GM06990 (cell line): ENCODE measurements around the gene ABHD16A.

Experiments
- DNase-seq: peaks from one replicate; pipeline ENCODE4 v3.0.0-alpha.2; 2011; ENCODE audit not compliant: insufficient read length; ENCODE audit errors: extremely low read depth
- H3K27me3 ChIP-seq: replicated peaks from 2 replicates; pipeline ENCODE4 v1.6.0; 2011; ENCODE audit warnings: low read length; ENCODE audit not compliant: control insufficient read depth, insufficient read depth
- H3K36me3 ChIP-seq: 2 replicates; pipeline ENCODE4 v1.5.1; 2011; ENCODE audit warnings: low read length; ENCODE audit not compliant: control insufficient read depth, insufficient read depth
- H3K4me3 ChIP-seq: replicated peaks from 2 replicates; pipeline ENCODE4 v1.5.1; 2011; ENCODE audit warnings: low read depth, mild to moderate bottlenecking, control low read depth, low read length
- CTCF ChIP-seq: IDR thresholded peaks from 2 replicates; pipeline ENCODE4 v1.5.1; 2011; ENCODE audit warnings: low read length, control low read depth, mild to moderate bottlenecking, inconsistent platforms; ENCODE audit not compliant: insufficient read depth, poor library complexity, severe bottlenecking

Gene ABHD16A

GRCh38 chr6:31718265-31718664, 15.1 kb upstream of the ABHD16A start:
- DNase-seq: no peak
- H3K4me3 ChIP-seq: no peak overlapping the region
- H3K36me3 ChIP-seq: no peaks in the 10 kb centered on the region
- H3K27me3 ChIP-seq: no peaks in the 10 kb centered on the region; the same call in 1 of the 2 replicates
- TF ChIP-seq CTCF: no peak

- no peak overlapping the region for H3K4me3 ChIP-seq
Observed at GRCh38 chr6:31717499-31718222, 14.5 kb upstream of the ABHD16A start.

GRCh38 chr6:31715022-31715958, 12.2 kb upstream of the ABHD16A start, which contains the start of gene LY6G6D:
Gene LY6G6D (plus strand): TSS chr6:31715348. CDS start chr6:31715356, 8 bp downstream.
- DNase-seq: no peak
- no peaks in the 10 kb centered on the region for H3K36me3 ChIP-seq
- H3K27me3 ChIP-seq: no peaks in the 10 kb centered on the region; the same call in 1 of the 2 replicates
- no peak within 1 kb of the TSS for H3K4me3 ChIP-seq
- TF ChIP-seq CTCF: no peak

More at GRCh38 chr6:31717499-31718222, 14.5 kb upstream of the ABHD16A start:
- TF ChIP-seq CTCF: no peak
- H3K36me3 ChIP-seq: no peaks in the 10 kb centered on the region
- H3K27me3 ChIP-seq: no peaks in the 10 kb centered on the region; the same call in 1 of the 2 replicates
- no peak for DNase-seq

GRCh38 chr6:31713991-31714684, 11.0 kb upstream of the ABHD16A start:
- Histone ChIP-seq H3K36me3 (no peaks in the 10 kb centered on the region), H3K27me3 (no peaks in the 10 kb centered on the region; the same call in 1 of the 2 replicates), H3K4me3 (no peak overlapping the region)
- TF ChIP-seq CTCF: no peak
- no peak for DNase-seq

GRCh38 chr6:31713465-31713864, 10.3 kb upstream of the ABHD16A start:
- Histone ChIP-seq H3K36me3 (no peaks in the 10 kb centered on the region), H3K4me3 (no peak overlapping the region)
- DNase-seq: no peak

More at GRCh38 chr6:31713465-31713864, 10.3 kb upstream of the ABHD16A start:
- H3K27me3 ChIP-seq: no peaks in the 10 kb centered on the region; the same call in 1 of the 2 replicates
- no peak for TF ChIP-seq CTCF
